ENCODE results near the gene MYO1E.
A peak's percentile ranks its signal among the peaks of the same experiment; 100 is the strongest.
"Not testable (repeated sequence)": the region's sequence is repeated elsewhere in the genome, so short reads cannot be mapped to it uniquely, and the experiment has no call there.

MYO1E gene

GRCh38 chr15:59372352-59373211, at the start of gene MYO1E:
Gene MYO1E, minus strand, starts transcription at chr15:59372871. Its CDS starts 371 bp downstream, at chr15:59372500.
- DNase-seq (ENCODE audit: low spot score), result peak; percentile 98

DNA sequence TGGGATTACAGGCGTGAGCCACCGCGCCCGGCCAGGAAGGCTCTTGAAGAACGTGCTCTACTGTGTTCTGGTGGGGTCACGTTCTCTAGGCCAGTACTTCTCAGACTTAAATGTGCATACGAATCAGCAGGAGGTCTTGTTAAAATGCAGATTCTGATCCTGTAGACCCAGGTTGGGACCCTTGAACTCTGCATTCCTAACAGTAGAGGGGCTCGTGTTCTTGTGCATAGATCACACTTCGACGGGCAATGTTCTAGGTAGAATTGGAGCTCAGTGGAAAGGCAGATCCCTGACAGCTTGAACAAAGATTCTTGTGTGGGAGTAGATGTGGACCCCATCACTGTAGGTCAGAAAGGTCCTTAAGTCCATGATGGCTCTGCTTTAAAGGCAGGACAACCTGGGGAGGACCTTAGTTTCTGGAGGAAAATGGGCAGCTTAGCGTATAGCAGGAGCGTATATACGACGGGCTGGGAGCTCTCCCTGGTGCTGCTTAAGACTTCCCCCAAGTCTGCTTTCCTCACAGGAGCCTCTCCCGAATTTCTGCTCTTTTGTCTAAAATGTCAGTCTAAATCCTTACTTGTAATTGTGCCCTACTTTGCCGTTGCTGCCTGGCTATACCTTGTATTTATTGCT, 48.4 kb upstream of the MYO1E start:
- no peak for DNase-seq (ENCODE audit: low spot score)

DNA sequence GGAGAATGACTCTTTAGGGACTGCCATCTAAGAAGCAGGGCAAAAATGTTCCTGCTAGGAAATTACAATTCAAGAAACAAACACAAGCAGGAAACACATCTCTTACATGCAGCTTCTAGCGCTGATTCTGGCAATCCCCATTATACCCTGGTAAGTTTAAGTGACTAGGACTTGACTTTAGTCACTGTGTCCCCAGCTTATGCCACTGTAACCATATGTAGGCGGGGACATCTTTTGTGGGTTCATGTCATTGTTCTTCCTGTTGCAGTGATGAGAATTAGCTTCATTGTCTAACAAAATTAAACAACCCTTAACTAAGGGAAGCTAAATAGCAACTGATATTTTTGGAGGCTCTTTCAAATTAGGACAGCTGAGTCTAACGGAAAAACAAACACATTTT, 47.4 kb upstream of the MYO1E start:
- DNase-seq (ENCODE audit: low spot score), result no peak

DNA sequence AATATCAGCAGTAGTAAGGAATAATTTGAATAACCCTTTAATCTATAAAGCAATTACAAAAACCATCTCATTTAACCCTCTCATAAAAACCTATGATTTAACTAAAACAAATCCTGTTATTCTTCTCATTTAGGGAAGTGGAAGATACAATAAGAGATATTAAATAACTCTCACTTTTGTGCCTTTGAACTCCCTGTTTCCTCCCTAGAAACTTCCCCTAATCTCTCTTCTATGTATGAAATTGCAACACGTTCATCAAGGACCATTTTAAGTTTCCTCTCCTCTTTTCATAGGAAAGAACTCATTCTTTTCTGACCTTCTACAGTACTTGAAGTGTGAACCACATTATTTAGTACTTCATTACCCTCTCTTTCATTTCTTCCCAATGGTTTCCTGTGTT, 46.5 kb upstream of the MYO1E start:
- no peak for DNase-seq (ENCODE audit: low spot score)

- DNase-seq (ENCODE audit: low spot score), result no peak
Measured at GRCh38 chr15:59416816-59417215, 44.1 kb upstream of the MYO1E start.

DNA sequence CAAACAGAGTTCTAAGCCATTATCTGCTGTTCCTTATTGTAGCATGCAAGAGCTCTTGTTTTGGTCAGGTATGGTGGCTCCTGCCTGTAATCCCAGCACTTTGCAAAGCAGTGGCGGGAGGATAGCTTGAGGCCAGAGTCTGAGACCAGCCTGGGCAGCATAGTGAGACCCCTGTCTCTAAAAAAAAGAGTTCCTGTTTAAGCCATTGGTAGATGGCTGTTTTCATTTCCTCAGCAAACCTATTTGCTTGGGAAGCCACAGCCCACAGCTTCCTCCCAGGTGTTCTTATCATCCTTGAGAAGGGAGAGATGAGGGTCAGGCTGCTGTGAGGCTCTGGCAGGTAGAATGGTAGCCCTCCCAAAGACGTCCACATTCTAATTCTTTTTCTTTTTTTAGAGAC, 40.9 kb upstream of the MYO1E start:
- no peak for DNase-seq (ENCODE audit: low spot score)

- DNase-seq (ENCODE audit: low spot score), result peak; percentile 67
Measured at GRCh38 chr15:59410391-59410896, 37.8 kb upstream of the MYO1E start.

DNA sequence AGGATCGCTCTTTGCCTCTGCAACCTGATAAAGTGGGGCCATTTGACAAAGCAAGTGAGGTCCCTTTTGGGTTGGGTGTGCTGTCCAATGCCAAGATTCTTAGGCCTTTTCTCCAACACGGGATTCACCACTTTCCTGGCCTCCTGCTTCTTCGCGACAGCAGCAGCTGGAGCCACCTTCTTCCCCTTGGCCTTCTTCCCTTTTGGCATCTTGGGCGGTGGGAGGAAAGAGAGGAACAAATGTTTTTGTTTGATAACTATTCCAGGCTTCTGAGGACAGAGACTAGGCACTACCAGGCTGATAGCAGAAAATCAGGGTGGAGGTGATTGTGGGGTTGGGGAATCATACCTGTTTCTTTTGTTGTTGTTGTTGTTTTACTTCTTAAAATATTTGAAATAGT, 35.3 kb upstream of the MYO1E start:
- DNase-seq (ENCODE audit: low spot score), result no peak

GRCh38 chr15:59406446-59406845, 33.8 kb upstream of the MYO1E start:
- DNase-seq (ENCODE audit: low spot score), result no peak

GRCh38 chr15:59405079-59405478, 32.4 kb upstream of the MYO1E start:
- DNase-seq (ENCODE audit: low spot score), result no peak

DNA sequence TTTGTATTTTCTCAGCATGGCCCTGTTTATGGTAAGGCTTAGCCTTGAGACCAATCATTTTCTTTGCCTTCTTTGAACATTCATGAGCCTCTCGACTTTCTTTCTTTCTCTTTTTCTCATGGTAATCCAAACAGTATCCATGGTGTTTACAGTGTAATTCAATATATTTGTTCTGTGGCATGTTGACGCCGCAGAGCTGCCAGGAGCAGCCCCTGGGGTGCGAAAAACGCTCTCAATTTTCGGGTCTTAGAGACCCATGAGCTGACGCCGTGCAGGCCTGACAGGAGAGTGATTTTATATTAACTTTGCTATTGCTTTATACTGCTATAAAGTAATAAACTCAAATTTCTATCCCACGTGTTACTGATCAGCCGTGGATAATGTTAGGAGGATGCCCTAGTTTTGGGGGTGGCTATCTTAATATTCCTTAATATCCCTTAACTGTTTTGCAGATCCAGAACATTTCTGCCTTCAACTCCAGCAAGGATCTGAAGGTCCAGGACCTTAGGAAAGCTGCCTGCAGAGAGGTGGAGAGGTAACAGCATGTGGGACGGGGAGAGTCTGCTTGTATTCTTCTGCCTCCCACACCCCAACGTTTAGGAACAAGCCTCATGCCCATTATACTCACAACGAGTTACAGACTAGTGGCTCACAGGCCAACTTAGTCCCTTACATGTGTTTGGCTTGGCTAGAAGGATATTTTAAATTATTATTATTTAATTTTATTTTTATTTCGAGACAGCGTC, 29.3 kb upstream of the MYO1E start:
- DNase-seq (ENCODE audit: low spot score), result no peak

DNA sequence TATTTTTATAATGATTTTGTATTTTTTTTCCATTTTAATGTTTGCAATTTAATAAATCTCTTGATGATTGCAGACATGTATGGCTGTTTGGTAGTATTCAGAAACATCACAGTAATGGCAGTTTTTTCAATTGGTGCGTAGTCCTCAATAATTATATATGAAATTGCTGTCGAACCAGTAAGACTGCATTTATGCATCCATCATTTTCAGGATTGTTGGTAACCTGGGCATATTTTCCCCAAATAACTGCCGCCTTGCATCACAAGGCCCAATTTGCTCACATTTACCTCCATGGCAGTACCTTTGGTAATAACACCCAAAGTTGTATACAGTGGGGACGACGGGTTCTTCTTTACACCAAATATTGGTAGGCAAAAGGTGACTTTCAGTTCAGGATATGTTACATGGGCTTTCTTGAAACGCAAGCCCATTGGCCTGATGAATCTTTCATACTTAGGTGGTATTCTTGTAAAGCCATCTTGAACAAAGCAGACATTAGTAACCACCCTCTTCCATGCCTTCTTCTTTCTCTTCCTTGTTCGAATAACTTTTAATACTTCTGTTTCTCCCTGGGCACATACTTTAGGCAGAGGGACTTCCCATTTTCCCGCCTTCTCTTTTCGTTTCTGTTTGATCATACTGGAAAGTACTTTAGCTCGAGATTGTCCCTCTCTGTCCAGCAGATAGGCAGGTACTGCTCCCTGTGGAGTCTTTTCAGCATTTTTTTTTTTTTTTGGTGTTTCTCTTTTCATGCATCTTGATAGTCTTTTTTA, 28.6 kb upstream of the MYO1E start:
- DNase-seq (ENCODE audit: low spot score), result not testable (repeated sequence)

DNA sequence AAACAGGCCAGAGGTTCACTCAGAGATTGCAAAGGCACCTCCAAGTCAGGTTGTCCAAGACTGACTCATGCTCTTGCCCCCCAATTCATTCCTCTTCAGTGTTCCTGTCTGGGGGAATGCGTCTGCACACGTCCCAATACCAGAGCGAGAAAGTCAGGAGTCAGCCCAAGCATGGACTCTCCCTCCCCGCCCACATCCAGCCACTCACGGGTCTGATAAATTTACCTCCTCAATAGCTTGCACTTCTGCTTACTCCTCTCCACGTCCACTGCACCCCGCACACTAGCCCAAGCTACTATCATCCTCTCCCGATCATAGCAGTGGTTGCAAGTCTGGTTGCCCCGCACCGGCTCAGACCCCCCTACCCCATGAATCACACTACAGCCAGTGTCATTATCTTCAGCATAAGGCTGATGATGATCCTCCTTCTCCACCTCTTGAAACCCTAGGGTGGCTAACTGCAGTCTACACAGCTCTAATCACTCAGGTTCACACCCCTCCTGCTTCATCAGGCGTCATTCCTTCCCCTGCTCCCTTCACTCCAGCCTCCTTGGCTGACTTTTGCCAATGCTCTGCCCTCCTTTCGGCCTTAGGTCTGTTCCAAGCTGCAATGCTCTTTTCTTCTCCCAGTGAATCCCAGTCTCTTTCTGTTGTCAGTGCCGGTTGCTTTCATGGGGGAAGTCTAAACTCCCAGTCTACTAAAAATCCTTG, 27.6 kb upstream of the MYO1E start:
- DNase-seq (ENCODE audit: low spot score), result no peak

- DNase-seq (ENCODE audit: low spot score), result no peak
Measured at GRCh38 chr15:59399465-59400102, 26.9 kb upstream of the MYO1E start.

- no peak for DNase-seq (ENCODE audit: low spot score)
Measured at GRCh38 chr15:59398220-59398619, 25.5 kb upstream of the MYO1E start.

DNA sequence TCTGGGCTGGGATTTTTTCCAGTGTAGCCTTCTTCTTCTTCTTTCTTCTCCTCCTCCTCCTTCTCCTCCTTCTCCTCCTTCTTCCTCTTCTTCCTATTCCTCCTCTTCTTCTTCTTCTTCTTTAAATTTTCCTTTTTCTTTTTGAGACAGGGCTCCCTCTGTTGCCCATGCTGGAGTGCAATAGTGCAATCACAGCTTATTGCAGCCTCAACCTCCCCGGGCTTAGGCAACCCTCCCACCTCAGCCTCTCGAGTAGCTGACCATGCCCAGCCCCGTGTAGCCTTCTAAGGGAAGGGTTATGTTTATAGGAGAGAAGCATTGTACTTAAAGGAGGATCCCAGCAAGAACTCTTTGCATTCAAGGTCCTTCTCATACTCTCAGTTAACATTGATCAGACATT, 24.0 kb upstream of the MYO1E start:
- no peak for DNase-seq (ENCODE audit: low spot score)

DNA sequence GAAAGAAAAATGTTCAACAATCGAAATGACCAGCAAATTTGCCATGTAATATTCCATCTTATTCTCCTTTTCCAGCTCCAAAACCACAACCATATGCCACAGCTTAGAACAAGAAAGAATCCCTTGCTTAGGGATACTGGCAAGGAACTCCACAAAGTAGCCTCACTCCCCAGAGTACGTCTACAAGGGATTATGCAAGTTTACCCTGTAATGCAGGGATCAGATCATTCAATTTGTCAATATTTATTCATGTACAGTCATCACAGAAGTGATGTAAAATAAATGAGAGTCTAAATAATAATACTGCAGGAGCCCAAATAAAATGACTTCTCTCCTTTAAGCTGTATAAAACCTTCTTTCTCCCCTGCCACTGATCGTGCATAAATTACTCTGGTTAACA, 23.5 kb upstream of the MYO1E start:
- no peak for DNase-seq (ENCODE audit: low spot score)

GRCh38 chr15:59394166-59394661, 21.5 kb upstream of the MYO1E start:
- no peak for DNase-seq (ENCODE audit: low spot score)

DNA sequence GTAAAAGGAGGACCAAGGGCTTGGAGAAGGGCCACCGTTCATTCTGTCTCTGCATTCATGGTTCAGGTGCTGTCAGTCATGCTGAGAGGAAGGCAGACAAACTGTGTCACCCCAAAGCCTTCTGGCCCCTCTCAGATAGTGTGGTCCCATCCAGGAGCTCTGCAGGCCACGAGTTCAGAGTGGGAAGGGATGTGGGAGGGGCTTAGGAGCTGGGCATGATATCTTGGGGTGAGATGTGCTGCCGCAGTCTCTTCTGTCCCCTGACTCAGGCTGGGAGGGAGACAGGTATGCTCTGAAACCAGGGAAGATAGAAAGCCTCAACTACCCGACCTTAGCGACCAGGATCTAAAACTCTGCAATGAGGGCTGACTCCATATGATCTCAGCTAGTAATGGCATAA, 19.6 kb upstream of the MYO1E start:
- no peak for DNase-seq (ENCODE audit: low spot score)

DNA sequence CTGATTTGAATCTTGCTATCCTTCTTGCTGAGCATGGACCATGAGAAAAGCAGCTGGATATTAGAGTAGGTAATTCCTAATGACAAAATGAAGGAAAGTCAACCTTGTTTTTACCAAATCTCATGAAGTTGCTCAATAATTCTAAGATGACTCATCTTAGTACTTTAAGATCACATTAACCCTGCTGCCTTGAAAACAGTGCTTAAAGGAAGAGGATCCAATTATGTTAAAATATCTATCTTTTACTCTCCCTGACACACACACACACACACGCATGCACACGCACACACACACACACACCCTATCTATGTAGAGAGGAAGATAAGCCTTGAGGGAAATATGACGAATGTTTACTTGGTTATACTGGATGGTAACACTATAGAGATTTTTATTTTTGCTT, 16.0 kb upstream of the MYO1E start:
- no peak for DNase-seq (ENCODE audit: low spot score)

Data from LoVo (cell line).